Activated CD4-positive, CD25-positive, alpha-beta regulatory T cell (primary cell): Measurements from ENCODE around the gene HOXA1.

Experiments
- DNase-seq, 4 experiments: peaks; one replicate each; lab custom pipeline; 2025; lab: John Stamatoyannopoulos, UW

Gene HOXA1

GRCh38 chr7:27091941-27092818 is 3.6 kb downstream of the HOXA1 start:
- no peak for DNase-seq

DNA sequence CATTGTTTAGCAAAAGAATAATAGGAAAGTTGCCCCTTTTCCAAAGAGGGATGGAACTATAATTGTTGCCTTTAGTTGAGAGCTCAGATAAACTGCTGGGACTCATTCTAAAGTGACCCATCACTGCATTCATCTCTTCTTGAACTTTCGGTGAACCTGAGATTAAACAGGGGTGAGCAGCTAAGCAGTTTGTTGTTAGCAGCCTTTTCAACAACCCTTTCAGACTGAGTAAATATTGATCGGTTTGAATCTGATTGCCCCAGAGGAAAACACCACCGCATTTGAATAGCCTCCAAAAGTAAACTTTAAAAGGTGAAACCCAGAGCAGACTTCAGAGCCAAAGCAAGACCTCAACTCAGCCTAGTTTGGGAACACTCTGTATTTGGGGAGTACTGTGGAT is 4.7 kb downstream of the HOXA1 start:
- DNase-seq, result no peak

DNA sequence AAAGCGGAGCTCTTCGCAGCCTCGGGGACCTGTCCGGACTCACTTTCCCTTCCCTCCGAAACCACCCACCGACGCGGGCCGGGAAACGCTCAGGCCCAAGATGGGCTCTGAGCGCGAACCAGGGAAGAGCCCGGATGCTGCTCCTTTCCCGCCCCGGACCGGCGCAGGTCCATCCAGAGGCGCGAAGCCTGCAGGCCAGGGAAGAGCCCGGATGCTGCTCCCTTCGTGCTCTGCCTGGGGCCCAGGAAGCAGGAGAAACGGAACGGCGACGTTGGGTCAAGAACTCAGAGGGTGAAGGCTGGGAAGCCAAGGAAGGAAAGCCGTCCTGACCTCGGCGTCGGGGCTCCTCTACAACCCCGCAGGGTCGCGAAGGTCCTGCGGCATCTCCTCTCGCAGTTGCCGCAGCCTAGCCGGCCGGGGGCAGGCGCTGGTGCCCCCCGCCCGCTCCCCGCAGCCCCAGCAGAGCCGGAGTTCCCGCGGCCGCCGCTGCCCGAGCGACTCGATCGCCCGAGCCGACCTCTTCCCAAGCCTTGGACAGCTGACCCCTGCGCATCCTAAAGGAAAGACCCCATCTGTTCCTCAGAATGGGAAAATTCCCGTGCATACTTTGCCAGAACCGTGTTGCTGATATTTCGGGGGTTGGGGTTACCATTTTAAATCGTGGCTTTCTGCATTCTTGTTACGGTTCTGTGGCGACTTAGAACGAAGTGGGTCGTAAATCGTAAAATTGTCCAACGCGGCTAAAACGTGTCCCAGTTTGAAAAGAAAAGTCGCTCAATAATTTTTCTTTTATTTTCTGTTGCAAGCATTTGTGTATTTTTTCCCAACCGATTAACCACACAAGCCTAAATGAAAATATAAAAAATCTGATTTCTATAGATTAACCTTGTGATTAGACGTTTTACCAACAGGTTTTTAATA is 7.5 kb downstream of the HOXA1 start:
- no peak for DNase-seq

- DNase-seq, result no peak
Observed at GRCh38 chr7:27083646-27084045, 12.2 kb downstream of the HOXA1 start.

DNA sequence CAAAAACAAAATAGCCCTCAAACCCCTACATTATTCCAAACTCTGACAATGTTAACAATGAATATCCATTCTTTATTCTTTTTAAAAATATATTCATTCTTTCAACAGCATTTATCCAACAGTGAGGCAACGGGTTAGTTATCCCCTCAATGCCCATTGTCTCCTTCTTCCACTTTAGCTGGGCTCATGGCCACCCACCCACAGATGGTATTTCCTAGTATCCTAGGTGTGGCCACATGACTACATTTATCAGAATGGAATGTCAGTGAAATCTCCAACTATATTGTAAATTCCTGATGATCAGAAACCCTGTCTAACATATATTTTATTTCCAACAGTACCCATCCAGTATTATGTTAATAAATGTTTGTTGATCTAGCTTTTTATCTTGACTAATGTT is 13.6 kb downstream of the HOXA1 start:
- no peak for DNase-seq

- no peak for DNase-seq
Observed at GRCh38 chr7:27080844-27081436, 14.9 kb downstream of the HOXA1 start.

DNA sequence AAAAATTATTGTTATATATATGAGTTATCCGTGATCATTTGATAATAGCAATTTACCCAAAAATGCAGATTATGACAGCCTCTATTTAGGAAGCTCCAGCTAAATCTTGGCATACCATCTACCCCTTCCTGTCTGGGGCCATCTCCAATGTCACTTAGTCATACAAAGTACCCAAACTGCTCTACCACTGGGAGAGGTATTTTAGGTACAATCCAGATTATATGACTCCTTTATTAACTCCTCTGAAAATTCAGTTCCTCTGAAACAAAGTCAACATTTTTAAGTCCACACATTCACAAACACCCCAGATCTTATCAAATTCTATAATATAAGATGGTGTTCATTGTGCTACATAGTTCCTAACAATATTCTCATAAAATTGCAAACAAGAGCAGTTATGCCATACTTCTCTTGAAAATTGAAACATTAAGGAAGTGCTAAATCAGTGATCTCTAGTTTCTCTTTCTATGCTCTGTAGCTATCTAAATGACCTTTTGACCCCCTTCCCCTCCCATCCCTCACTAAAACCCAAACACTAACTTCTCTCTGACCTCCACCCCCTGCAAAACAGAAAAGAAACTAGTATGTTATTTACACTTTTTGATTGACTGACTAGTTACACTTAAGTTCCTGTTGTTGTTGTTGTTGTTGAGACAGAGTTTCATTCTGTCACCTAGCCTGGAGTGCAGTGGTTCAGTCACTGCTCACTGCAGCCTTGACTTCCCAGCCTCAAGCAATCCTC is 16.4 kb downstream of the HOXA1 start:
- no peak for DNase-seq

- no peak for DNase-seq
Observed at GRCh38 chr7:27078616-27079233, 17.1 kb downstream of the HOXA1 start.

GRCh38 chr7:27073076-27073475 is 22.7 kb downstream of the HOXA1 start:
- no peak for DNase-seq

DNA sequence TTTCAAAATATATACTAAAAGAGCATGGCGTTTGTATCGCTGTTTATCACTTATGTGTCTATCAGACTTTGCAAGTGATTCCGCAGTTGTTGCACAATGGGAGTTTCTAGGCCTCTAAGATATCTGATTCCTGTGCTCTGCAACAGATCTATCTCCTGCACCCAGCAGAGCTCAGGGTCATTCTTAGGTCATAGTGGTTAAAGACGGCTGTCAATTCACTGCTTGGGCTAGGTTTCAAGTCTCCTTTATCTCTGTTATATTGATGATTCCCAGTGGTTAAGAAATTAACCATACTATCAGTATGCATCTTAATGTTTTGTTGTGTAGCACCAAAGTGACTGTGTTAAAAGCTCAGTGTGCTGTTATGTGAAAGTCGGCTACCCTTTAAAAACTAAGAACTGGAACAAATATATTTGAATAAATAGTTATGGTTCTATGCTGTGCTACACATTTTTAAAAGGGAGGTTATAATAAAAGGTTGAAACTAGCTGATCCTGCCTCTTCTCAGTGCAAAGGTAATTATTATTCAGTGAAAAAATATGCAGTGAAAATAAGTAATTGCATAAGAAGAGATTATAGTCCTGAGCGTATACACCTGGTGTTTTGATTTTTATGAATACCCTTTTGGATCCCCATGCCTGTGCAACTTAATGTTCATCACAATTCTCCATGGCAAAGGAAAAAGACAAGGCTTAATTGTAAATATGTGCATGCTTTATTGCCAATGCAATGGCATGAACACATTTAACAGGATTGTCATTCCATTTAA is 24.0 kb downstream of the HOXA1 start:
- no peak for DNase-seq

DNA sequence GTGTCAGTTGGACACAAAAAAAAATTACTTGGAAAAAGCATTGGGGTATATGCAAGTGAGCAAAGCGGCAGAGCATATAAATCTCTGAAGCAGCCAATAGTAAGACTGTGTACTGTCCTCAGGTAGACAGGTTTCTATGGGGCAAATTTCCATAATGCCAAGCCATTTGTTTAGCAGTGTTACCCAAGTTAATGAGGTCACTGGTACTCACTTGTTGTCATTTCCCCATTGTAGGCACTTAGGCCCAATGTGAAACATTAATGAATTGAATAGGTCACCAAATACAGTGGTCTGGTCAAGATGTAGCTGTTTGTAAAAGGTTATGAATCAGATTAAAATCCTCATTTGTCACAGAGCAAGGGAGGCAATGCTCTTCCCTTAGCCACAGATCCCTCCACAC is 27.5 kb downstream of the HOXA1 start:
- DNase-seq, result no peak

DNA sequence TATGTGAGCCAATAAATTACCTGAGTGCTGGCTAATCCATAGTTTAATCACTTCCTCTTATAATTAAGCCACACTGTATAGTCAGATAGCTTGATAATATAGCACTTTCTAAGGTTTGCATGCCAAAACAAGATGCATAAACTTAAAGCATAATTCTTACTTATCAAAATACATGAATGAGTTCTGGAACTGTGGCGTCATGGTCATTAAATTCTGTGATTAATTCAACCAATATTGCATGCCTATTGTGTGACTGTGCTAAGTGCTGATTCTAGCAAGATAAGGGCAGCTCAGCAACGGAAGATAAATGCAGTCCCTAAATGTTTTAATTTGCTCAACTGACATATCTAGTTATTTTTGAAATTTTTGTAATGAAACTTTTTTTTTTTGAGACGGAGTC is 29.7 kb downstream of the HOXA1 start:
- no peak for DNase-seq

DNA sequence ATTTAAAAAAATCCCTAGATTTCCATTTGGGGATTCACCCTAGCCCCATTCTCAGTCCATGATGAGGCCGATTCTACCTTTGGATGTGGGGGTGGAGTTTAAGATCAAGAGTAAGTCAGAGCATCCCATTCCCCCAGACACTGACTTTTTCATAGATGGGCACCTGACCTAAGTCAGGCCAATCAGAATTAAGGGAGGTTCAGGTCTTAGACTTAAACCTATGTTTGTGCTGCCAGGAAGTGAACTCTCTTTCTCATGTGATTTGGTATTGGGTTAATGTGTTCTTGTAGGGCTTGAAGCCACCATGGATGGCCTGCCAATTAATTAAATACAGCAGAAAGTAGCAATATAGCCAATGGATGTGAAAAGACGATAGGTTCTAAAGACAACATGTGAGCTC is 30.1 kb downstream of the HOXA1 start:
- DNase-seq, result no peak

- no peak for DNase-seq
Observed at GRCh38 chr7:27064661-27065060, 31.1 kb downstream of the HOXA1 start.

DNA sequence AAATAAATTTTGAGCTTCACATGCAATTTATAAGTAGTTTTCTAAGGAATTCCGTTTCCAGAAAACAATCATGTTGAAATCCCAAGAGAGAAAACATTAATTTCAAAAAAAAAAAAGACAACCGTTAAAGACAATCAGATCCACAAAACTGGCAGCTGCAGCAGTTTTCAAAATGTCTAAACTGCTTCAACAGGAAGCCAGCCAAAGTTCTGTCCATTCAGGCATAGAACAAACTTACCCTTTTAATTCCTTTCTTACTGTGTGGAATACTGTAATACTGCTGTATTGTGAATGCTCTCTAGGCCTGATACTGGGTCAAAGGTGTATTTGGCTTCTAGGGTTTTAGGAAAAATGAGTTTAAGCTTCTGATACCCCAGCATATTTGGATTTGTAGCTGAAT is 31.6 kb downstream of the HOXA1 start:
- DNase-seq, result no peak

GRCh38 chr7:27062946-27063345 is 32.9 kb downstream of the HOXA1 start:
- no peak for DNase-seq

- DNase-seq, result no peak
Observed at GRCh38 chr7:27053153-27053552, 42.6 kb downstream of the HOXA1 start.

- DNase-seq, result no peak
Observed at GRCh38 chr7:27051451-27051850, 44.3 kb downstream of the HOXA1 start.

- no peak for DNase-seq
Observed at GRCh38 chr7:27048438-27048837, 47.4 kb downstream of the HOXA1 start.

- DNase-seq, result no peak
Observed at GRCh38 chr7:27046854-27047549, 48.8 kb downstream of the HOXA1 start.
